HCT116 (cell line): ENCODE measurements around the gene KRIT1. TPM values are rescaled to one million over a fixed set of nuclear protein-coding genes. Genes with fewer than 3 reads are reported as not detected.

Experiments
- ATAC-seq: fragments of 200-7000 bp; cut with Tn5 transposase; 2 replicates; pipeline ENCODE4 v1.9.1; 2020; ENCODE audit warnings: mild to moderate bottlenecking, moderate library complexity
- BruUV-seq: library from RNA; stranded (reverse); fragments of 400-500 nt; replicated peaks from 2 replicates; lab custom pipeline; 2021; lab: Mats Ljungman, UMichigan
- CTCF ChIA-PET: fragments of 300-600 bp; sonication (Branson Sonifier 250); formaldehyde crosslinking; loops from one replicate; lab custom pipeline; 2021; ENCODE audit warnings: antibody characterized with exemption; lab: Charles Lee
- POLR2A ChIA-PET: fragments of 300-600, 350-600 bp; sonication (Branson Sonifier 250); formaldehyde crosslinking; loops from one replicate; lab custom pipeline; 2021; ENCODE audit warnings: antibody characterized with exemption; lab: Charles Lee
- RAD21 ChIA-PET, 2 experiments: fragments of 300-600 bp; sonication (Branson Sonifier 250); formaldehyde crosslinking; loops; one replicate each; lab custom pipeline; 2023; ENCODE audit warnings: low total read pairs in 2 of 2; ENCODE audit not compliant: uncharacterized antibody in 2 of 2, unreplicated experiment in 2 of 2, low non-redundant PET in 1 of 2; lab: Charles Lee
- DNase-seq: peaks from one replicate; pipeline ENCODE4 v3.0.0-alpha.2; 2010; ENCODE audit warnings: low read depth, low spot score
- H2AFZ ChIP-seq: fragments of 200-600 bp; shearing (Covaris generic), sonication (generic); 2 replicates; pipeline ENCODE4 v1.6.1; 2017; ENCODE audit warnings: low read depth, mixed run types, mixed read lengths, antibody characterized with exemption, low read length; ENCODE audit not compliant: poor library complexity, severe bottlenecking
- H3K27ac ChIP-seq: 2 replicates; pipeline ENCODE4 v1.5.1; 2012; ENCODE audit warnings: low read depth, low read length
- H3K27me3 ChIP-seq: fragments of 200-600 bp; sonication (generic); 2 replicates; pipeline ENCODE4 v1.6.1; 2016; ENCODE audit warnings: mixed run types, low read length, mixed read lengths; ENCODE audit not compliant: insufficient read depth
- H3K36me3 ChIP-seq, 2 experiments: fragments of 200-500 bp in 1 of 2; fragments of 200-600 bp in 1 of 2; sonication (Bioruptor generic) in 1 of 2; sonication (generic) in 1 of 2; 2 replicates each; pipeline versions ENCODE4 v1.5.1 to v1.6.1; 2014 to 2016; ENCODE audit warnings: low read length in 2 of 2, inconsistent platforms in 1 of 2, mixed read lengths in 1 of 2, mixed run types in 1 of 2; ENCODE audit not compliant: insufficient read depth in 2 of 2, control insufficient read depth in 1 of 2
- H3K4me1 ChIP-seq, 2 experiments: fragments of 200-600 bp in 1 of 2; sonication (generic) in 1 of 2; 2 replicates each; pipeline versions ENCODE4 v1.5.1 to v1.6.1; 2012 to 2017; ENCODE audit warnings: low read length in 2 of 2, inconsistent platforms in 1 of 2, mild to moderate bottlenecking in 1 of 2, mixed read lengths in 1 of 2, mixed run types in 1 of 2, moderate library complexity in 1 of 2; ENCODE audit not compliant: insufficient read depth in 2 of 2, control insufficient read depth in 1 of 2
- H3K4me2 ChIP-seq: fragments of 200-600 bp; sonication (generic); 2 replicates; pipeline ENCODE4 v1.6.1; 2017; ENCODE audit warnings: mixed run types, low read length, mixed read lengths
- H3K4me3 ChIP-seq, 2 experiments: fragments of 200-600 bp in 1 of 2; sonication (generic) in 1 of 2; replicated peaks in 1 of 2; 2 replicates each; pipeline ENCODE4 v1.5.1; 2011 to 2016; ENCODE audit warnings: low read length in 2 of 2, control low read depth in 1 of 2, low read depth in 1 of 2, mild to moderate bottlenecking in 1 of 2, mixed read lengths in 1 of 2, mixed run types in 1 of 2
- H3K79me2 ChIP-seq: fragments of 200-600 bp; sonication (generic); 2 replicates; pipeline ENCODE4 v1.6.1; 2017; ENCODE audit warnings: mild to moderate bottlenecking, mixed run types, low read length, moderate library complexity, mixed read lengths; ENCODE audit not compliant: insufficient read depth
- H3K9ac ChIP-seq: fragments of 200-600 bp; sonication (generic); 2 replicates; pipeline ENCODE4 v1.6.1; 2016; ENCODE audit warnings: low read length, mixed read lengths
- H3K9me2 ChIP-seq: fragments of 200-600 bp; sonication (generic), shearing (Covaris generic); 2 replicates; pipeline ENCODE4 v1.6.1; 2017; ENCODE audit warnings: mixed run types, mild to moderate bottlenecking, moderate library complexity; ENCODE audit not compliant: insufficient read depth
- H3K9me3 ChIP-seq, 2 experiments: fragments of 200-500 bp in 1 of 2; fragments of 200-600 bp in 1 of 2; sonication (Bioruptor generic) in 1 of 2; sonication (generic) in 1 of 2; 2 replicates each; pipeline ENCODE4 v1.6.1; 2014 to 2017; ENCODE audit warnings: low read length in 2 of 2, mixed read lengths in 2 of 2, inconsistent platforms in 1 of 2, low read depth in 1 of 2, mild to moderate bottlenecking in 1 of 2, mixed run types in 1 of 2, moderate library complexity in 1 of 2; ENCODE audit not compliant: control insufficient read depth in 1 of 2, insufficient read depth in 1 of 2
- H4K20me1 ChIP-seq: fragments of 200-600 bp; sonication (generic), shearing (Covaris generic); 2 replicates; pipeline ENCODE4 v1.6.1; 2017; ENCODE audit warnings: mixed run types, mild to moderate bottlenecking, moderate library complexity; ENCODE audit not compliant: insufficient read depth
- CBX3 ChIP-seq: IDR thresholded peaks from 2 replicates; pipeline ENCODE4 v1.6.1; 2012; ENCODE audit warnings: low read depth
- EGR1 ChIP-seq: IDR thresholded peaks from 2 replicates; pipeline ENCODE4 v1.6.1; 2012; ENCODE audit warnings: low read depth
- EZH2phosphoT487 ChIP-seq: fragments of 200-600 bp; IDR thresholded peaks from 2 replicates; pipeline ENCODE4 v1.6.1; 2018; ENCODE audit warnings: antibody characterized with exemption, borderline replicate concordance
- JUND ChIP-seq: IDR thresholded peaks from 2 replicates; pipeline ENCODE4 v1.6.1; 2012
- POLR2AphosphoS5 ChIP-seq: IDR thresholded peaks from 2 replicates; pipeline ENCODE4 v1.6.1; 2011; ENCODE audit warnings: mild to moderate bottlenecking, low read depth, low read length, moderate library complexity
- SP1 ChIP-seq: IDR thresholded peaks from 2 replicates; pipeline ENCODE4 v1.6.1; 2012; ENCODE audit warnings: low read depth
- SRF ChIP-seq: IDR thresholded peaks from 2 replicates; pipeline ENCODE4 v1.6.1; 2012; ENCODE audit warnings: low read depth
- TCF7L2 ChIP-seq: IDR thresholded peaks from 2 replicates; pipeline ENCODE4 v1.7.0; 2011; ENCODE audit warnings: borderline replicate concordance, inconsistent platforms; ENCODE audit not compliant: insufficient read depth, insufficient read length; ENCODE audit errors: extremely low read depth
- YY1 ChIP-seq: IDR thresholded peaks from 2 replicates; pipeline ENCODE4 v1.6.1; 2011; ENCODE audit warnings: low read length, low read depth, moderate library complexity, mild to moderate bottlenecking; ENCODE audit not compliant: insufficient replicate concordance; ENCODE audit errors: extremely low read depth
- ZNF274 ChIP-seq: fragments of 200-500 bp; sonication (Bioruptor generic); IDR thresholded peaks from 2 replicates; pipeline ENCODE4 v1.6.1; 2014; ENCODE audit warnings: mild to moderate bottlenecking, low read depth, low read length, inconsistent platforms
- intact Hi-C: fragments of 100-400 bp; cut with micrococcal nuclease; formaldehyde crosslinking; loops from 2 replicates; pipeline ENCODE4 v1.10.0; 2022
- total RNA-seq: library from RNA; stranded (reverse); gene quantifications from one replicate; pipeline ENCODE4 v1.2.1, GENCODE V29; 2021; ENCODE audit not compliant: unreplicated experiment
- TF ChIP-seq, protein P1 (sequence below), 3 experiments: fragments of 200-600 bp in 1 of 3; sonication (generic) in 1 of 3; IDR thresholded peaks in 2 of 3; conservative IDR thresholded peaks in 1 of 3; 2 replicates each; pipeline ENCODE4 v1.5.1; 2012 to 2017; ENCODE audit warnings: low read depth in 2 of 3, low read length in 2 of 3, antibody characterized with exemption in 1 of 3, borderline replicate concordance in 1 of 3, control low read depth in 1 of 3, mild to moderate bottlenecking in 1 of 3, mixed read lengths in 1 of 3, mixed run types in 1 of 3, moderate library complexity in 1 of 3; ENCODE audit not compliant: insufficient read depth in 1 of 3
- TF ChIP-seq, protein P2 (sequence below): IDR thresholded peaks from 2 replicates; pipeline ENCODE4 v1.6.1; 2012

KRIT1 gene
- total RNA-seq, 1 experiment from 2014 or later, result 32.4 TPM

DNA sequence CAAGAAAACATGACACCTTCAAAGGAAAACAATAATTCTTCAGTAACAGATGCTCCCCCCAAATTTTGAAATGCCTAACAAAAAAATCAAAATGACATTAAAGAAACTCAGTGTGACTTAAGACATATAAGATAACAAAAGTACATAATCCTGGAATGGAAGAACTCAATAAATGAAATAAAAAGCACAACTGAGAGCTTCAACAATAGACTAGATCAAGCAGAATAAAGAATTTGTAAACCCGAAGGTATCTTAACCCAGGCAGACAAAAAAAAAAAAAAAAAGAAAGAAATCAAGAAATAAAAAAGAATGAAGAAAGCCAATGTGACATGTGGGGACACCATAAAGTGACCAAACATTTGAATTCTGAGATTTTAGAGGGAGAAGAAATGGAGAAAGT lies 39.0 kb downstream of the KRIT1 start:
- H3K9ac ChIP-seq, result no peak overlapping the region
- intact Hi-C loops, result no loop called here
- H2AFZ ChIP-seq, result no peak overlapping the region
- RAD21 ChIA-PET, result no interaction called here
- no peaks in the 10 kb centered on the region for H3K9me2 ChIP-seq
- ATAC-seq (no peak), DNase-seq (no peak)
- no peaks in the 10 kb centered on the region for H3K4me1 ChIP-seq
- no peak overlapping the region for H3K4me3 ChIP-seq
- peaks cover 2 to 11% of the 10 kb centered on the region in 2 experiments; a peak in 1 of 4 replicates for H3K36me3 ChIP-seq
- peaks cover 9% of the 10 kb centered on the region for H3K79me2 ChIP-seq
- H3K9me3 ChIP-seq, result no peaks in the 10 kb centered on the region
- CTCF ChIA-PET, result no interaction called here
- POLR2A ChIA-PET, result no interaction called here
- no peak overlapping the region for H3K27ac ChIP-seq
- TF ChIP-seq EZH2phosphoT487 (no peak), CBX3 (no peak)
- TF ChIP-seq, protein P1, sequence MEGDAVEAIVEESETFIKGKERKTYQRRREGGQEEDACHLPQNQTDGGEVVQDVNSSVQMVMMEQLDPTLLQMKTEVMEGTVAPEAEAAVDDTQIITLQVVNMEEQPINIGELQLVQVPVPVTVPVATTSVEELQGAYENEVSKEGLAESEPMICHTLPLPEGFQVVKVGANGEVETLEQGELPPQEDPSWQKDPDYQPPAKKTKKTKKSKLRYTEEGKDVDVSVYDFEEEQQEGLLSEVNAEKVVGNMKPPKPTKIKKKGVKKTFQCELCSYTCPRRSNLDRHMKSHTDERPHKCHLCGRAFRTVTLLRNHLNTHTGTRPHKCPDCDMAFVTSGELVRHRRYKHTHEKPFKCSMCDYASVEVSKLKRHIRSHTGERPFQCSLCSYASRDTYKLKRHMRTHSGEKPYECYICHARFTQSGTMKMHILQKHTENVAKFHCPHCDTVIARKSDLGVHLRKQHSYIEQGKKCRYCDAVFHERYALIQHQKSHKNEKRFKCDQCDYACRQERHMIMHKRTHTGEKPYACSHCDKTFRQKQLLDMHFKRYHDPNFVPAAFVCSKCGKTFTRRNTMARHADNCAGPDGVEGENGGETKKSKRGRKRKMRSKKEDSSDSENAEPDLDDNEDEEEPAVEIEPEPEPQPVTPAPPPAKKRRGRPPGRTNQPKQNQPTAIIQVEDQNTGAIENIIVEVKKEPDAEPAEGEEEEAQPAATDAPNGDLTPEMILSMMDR (IDR thresholded peaks at IDR 0.05 in 2 of 3, conservative IDR thresholded peaks at IDR 0.05 in 1 of 3; ENCODE audit: borderline replicate concordance in 1 of 3, insufficient read depth in 1 of 3, low read depth in 2 of 3, low read length in 2 of 3), result no peak
- H4K20me1 ChIP-seq, result no peaks in the 10 kb centered on the region
- no peak overlapping the region for H3K4me2 ChIP-seq
- no peaks in the 10 kb centered on the region for H3K27me3 ChIP-seq
- no TSS peak for BruUV-seq

DNA sequence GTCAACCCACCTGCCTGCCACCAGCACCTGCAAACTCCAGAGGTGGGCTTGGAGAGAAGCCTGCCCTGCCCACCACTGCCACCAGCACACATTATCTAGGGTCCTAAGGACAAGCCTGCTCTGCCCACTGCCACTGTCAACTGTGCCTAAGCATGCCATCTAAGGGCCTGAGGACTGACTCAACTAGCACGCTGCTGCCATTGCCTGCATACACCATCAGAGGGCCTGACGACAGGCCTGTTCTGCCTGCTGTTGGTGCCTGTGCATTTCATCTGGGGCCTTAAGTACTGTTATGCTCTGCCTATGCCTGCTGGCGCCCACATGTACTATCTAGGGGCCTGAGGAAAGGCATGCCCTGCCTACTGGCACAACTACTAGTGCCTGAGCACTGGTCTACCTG lies 39.7 kb downstream of the KRIT1 start:
- H3K36me3 ChIP-seq, result peaks cover 2 to 7% of the 10 kb centered on the region in 2 experiments; a peak in 1 of 4 replicates
- peak; percentile 47; the same call in 1 of the 2 replicates for ATAC-seq
- DNase-seq, result no peak
- H3K27me3 ChIP-seq, result no peaks in the 10 kb centered on the region
- ChIA-PET POLR2A (no interaction called here), CTCF (no interaction called here), RAD21 (no interaction called here)
- H3K4me2 ChIP-seq, result no peak overlapping the region
- H3K4me1 ChIP-seq, result no peaks in the 10 kb centered on the region
- no peak overlapping the region for H3K27ac ChIP-seq
- no peak overlapping the region for H3K9ac ChIP-seq
- no peaks in the 10 kb centered on the region for H3K9me2 ChIP-seq
- H2AFZ ChIP-seq, result no peak overlapping the region
- peaks cover 9% of the 10 kb centered on the region for H3K79me2 ChIP-seq
- H4K20me1 ChIP-seq, result no peaks in the 10 kb centered on the region
- intact Hi-C loops, result no loop called here
- no peak overlapping the region for H3K4me3 ChIP-seq
- TF ChIP-seq TCF7L2 (no peak), SRF (no peak), JUND (no peak), ZNF274 (no peak), YY1 (no peak), EGR1 (no peak), SP1 (no peak), POLR2AphosphoS5 (no peak)
- TF ChIP-seq, protein P2, sequence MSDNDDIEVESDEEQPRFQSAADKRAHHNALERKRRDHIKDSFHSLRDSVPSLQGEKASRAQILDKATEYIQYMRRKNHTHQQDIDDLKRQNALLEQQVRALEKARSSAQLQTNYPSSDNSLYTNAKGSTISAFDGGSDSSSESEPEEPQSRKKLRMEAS, result no peak
- TF ChIP-seq, protein P1 (IDR thresholded peaks at IDR 0.05 in 2 of 3, conservative IDR thresholded peaks at IDR 0.05 in 1 of 3; ENCODE audit: borderline replicate concordance in 1 of 3, insufficient read depth in 1 of 3, low read depth in 2 of 3, low read length in 2 of 3), result no peak
- TF ChIP-seq, all 23 proteins: peak for 0
- no TSS peak for BruUV-seq
- H3K9me3 ChIP-seq, result no peaks in the 10 kb centered on the region
